Heart right ventricle (tissue), 16 donors: ENCODE data around the gene UBAP1. TPM values are rescaled to one million over a fixed set of nuclear protein-coding genes. Genes with fewer than 3 reads are reported as not detected.

Source experiments
- ATAC-seq, 8 donors: fragments of 200-7000 bp; cut with Tn5 transposase; one replicate each; pipeline ENCODE4 v1.9.1; 2020; ENCODE audit warnings: mild to moderate bottlenecking in 8 of 8, moderate library complexity in 8 of 8, moderate number of reproducible peaks in 1 of 8
- DNase-seq, 2 donors: peaks; one replicate each; pipeline ENCODE4 v3.0.0-alpha.2; 2020
- H3K27ac ChIP-seq, 10 donors: fragments of 200-600 bp; sonication (generic) in 2 of 10; one replicate each; pipeline versions ENCODE4 v1.5.0 to v1.8.0; 2020 to 2022; ENCODE audit warnings: mild to moderate bottlenecking in 3 of 10
- H3K27me3 ChIP-seq, 7 donors: fragments of 200-600 bp; one replicate each; pipeline ENCODE4 v1.8.0; 2021 to 2022; ENCODE audit warnings: mild to moderate bottlenecking in 2 of 7
- H3K36me3 ChIP-seq, 9 donors: fragments of 200-600 bp; sonication (generic) in 1 of 9; one replicate each; pipeline versions ENCODE4 v1.5.0 to v1.8.0; 2020 to 2022; ENCODE audit warnings: mild to moderate bottlenecking in 2 of 9
- H3K4me1 ChIP-seq, 9 donors: fragments of 200-600 bp; sonication (generic) in 1 of 9; one replicate each; pipeline versions ENCODE4 v1.5.0 to v1.8.0; 2020 to 2022; ENCODE audit warnings: mild to moderate bottlenecking in 4 of 9
- H3K4me3 ChIP-seq, 10 donors: fragments of 200-600 bp; sonication (generic) in 2 of 10; one replicate each; pipeline versions ENCODE4 v1.5.0 to v1.8.0; 2020 to 2022; ENCODE audit warnings: mild to moderate bottlenecking in 7 of 10, moderate library complexity in 2 of 10
- H3K9me3 ChIP-seq, 11 donors: fragments of 200-600 bp in 10 of 11; sonication (generic) in 2 of 11; one replicate each; pipeline versions ENCODE4 v1.5.0 to v1.8.0; 2013 to 2022; ENCODE audit warnings: mild to moderate bottlenecking in 2 of 11, control low read depth in 1 of 11, moderate library complexity in 1 of 11
- CTCF ChIP-seq, 9 donors: fragments of 200-600 bp; sonication (generic) in 2 of 9; IDR thresholded peaks; one replicate each; pipeline versions ENCODE4 v1.5.0 to v1.8.0; 2021 to 2022; ENCODE audit warnings: antibody characterized with exemption in 9 of 9, mild to moderate bottlenecking in 5 of 9, moderate library complexity in 1 of 9
- WGBS, 2 donors: extraction: QIAGEN DNeasy Blood & Tissue Kit; methylation state at CpG; one replicate each; pipeline ENCODE4 v1.1.7; 2013; ENCODE audit warnings: inconsistent platforms in 1 of 2; 5-methylcytosine and 5-hydroxymethylcytosine counted together
- intact Hi-C, 10 donors: fragments of 100-400 bp; cut with DNase I; formaldehyde crosslinking; loops; one replicate each; pipeline versions ENCODE4 v1.11.1 to v1.14.2; 2022
- polyA plus RNA-seq, 2 donors: library from polyadenylated mRNA; stranded (reverse); fragments of 200-250 nt; gene quantifications; one replicate each; pipeline ENCODE4 v1.2.3, GENCODE V29; 2013
- total RNA-seq, 10 donors: library from RNA; stranded (reverse); fragmentation: NEBNext Ultra II Directional in 3 of 10; extraction: Animal tissue kit (Norgen Biotek cat#: 25700) in 3 of 10; gene quantifications; one replicate each; pipeline versions ENCODE4 v1.2.1 to v1.2.4, GENCODE V29; 2021 to 2023
- donor health status: Arrhythmogenic right ventricular cardiomyopathy.
- donor health status: ischemic (EF 13 %, LVEDD 7.1; RV severe dilation, severe dysfunction).
- donor health status: healthy with polysubstance abuse.
- donor health status: DM: no; HTN: yes; CAD: no.
- donor health status: DM: no; HTN: no; CAD: no.
- donor health status: ischemic (EF 25% LVEDD 6.9; RV normal size, moderate dysfunction).
- donor health status: ischemic (EF 25% LVEDD 5.7; RV mildly dilated, moderate dysfunction).
- donor health status: healthy.
- donor health status: DM: yes; HTN: yes; CAD: no.
- donor health status: Ischemic cardiomyopathy.
- donor health status: ischemic (EF 35%, LVEDD 5.7; RV mildly dilated, moderate dysfunction).
- donor health status: nonischemic (EF 11% LVEDD 7.7; RV severe dilation, severe dysfunction).
- donor health status: DM: yes; HTN: yes; CAD: no.
- donor health status: PGD.
- donor health status: ischemic (EF 29% LVEDD 5.4; RV normal size, mild dysfunction).
- donor health status: nonischemic (EF 23%, LVEDD 6.1; RV moderate dilation, normal function).

Gene UBAP1
- total and polyA plus RNA-seq, 12 donors, result 18.4 to 54.2 (median 42.9) TPM

GRCh38 chr9:34171753-34172535 lies 6.9 kb upstream of the UBAP1 start:
- 91 to 94% methylated on average over 15 of the region's 15 CpGs for WGBS, 2 donors
- DNase-seq (no peak), ATAC-seq (peak in 4 of 8 donors; percentile 34 to 64 (median 50))
- no peak for TF ChIP-seq CTCF (IDR thresholded peaks at IDR 0.05)
- intact Hi-C loops, result loop anchor here in 2 of 10 donors (10.0 kb wide), 1 partner anchor 47 kb away; the partner anchor contains the start of gene DCAF12 (in 2 of the 2)
- H3K4me3 ChIP-seq, result no peak overlapping the region
- peak overlapping the region in 2 of 10 donors; percentile 31 to 77 for H3K27ac ChIP-seq
- H3K9me3 ChIP-seq, result no peaks in the 10 kb centered on the region
- no peaks in the 10 kb centered on the region for H3K27me3 ChIP-seq
- H3K4me1 ChIP-seq, result peaks cover 0 to 26% (median 14%) of the 10 kb centered on the region in 9 donors
- no peaks in the 10 kb centered on the region for H3K36me3 ChIP-seq

- intact Hi-C loops, result loop anchor here in 6 of 10 donors (5.0 to 10.0 kb wide), 3 partner anchors 49 to 76 kb away; partner anchors contain the start of gene DCAF12 (in 4 of the 6)
- H3K27ac ChIP-seq, result no peak overlapping the region
- H3K36me3 ChIP-seq, result no peaks in the 10 kb centered on the region
Observed at GRCh38 chr9:34176089-34176488, 2.8 kb upstream of the UBAP1 start.

GRCh38 chr9:34177593-34178435 lies 1.0 kb upstream of the UBAP1 start:
- WGBS, 2 donors, result 62% methylated on average over 17 of the region's 17 CpGs

More at GRCh38 chr9:34176089-34176488, 2.8 kb upstream of the UBAP1 start:
- TF ChIP-seq CTCF (IDR thresholded peaks at IDR 0.05), result no peak
- ATAC-seq (no peak), DNase-seq (no peak)
- Histone ChIP-seq H3K9me3 (no peaks in the 10 kb centered on the region), H3K27me3 (no peaks in the 10 kb centered on the region), H3K4me3 (no peak overlapping the region), H3K4me1 (peaks cover 0 to 38% (median 19%) of the 10 kb centered on the region in 9 donors)
- WGBS, 2 donors, result 64 to 74% methylated on average over 3 of the region's 3 CpGs

More at GRCh38 chr9:34177593-34178435, 1.0 kb upstream of the UBAP1 start:
- intact Hi-C loops, result loop anchor here in 8 of 10 donors (2.0 to 10.0 kb wide), 5 partner anchors 51 to 75 kb away; partner anchors contain the start of gene DCAF12 (in 5 of the 8)
- ATAC-seq (no peak), DNase-seq (no peak)
- Histone ChIP-seq H3K27me3 (no peaks in the 10 kb centered on the region), H3K27ac (peak overlapping the region in 9 of 10 donors; percentile 73 to 97 (median 92)), H3K4me3 (peak overlapping the region; percentile 62 to 90 (median 72)), H3K9me3 (no peaks in the 10 kb centered on the region), H3K4me1 (peaks cover 0 to 35% (median 17%) of the 10 kb centered on the region in 9 donors), H3K36me3 (peaks cover 0 to 8% (median 0%) of the 10 kb centered on the region in 9 donors)
- TF ChIP-seq CTCF (IDR thresholded peaks at IDR 0.05), result no peak
